H9 (cell line): ENCODE data around the gene TUFT1. TPM values are rescaled to one million over a fixed set of nuclear protein-coding genes. Genes with fewer than 3 reads are reported as not detected.

Source experiments
- DNase-seq: peaks from one replicate; pipeline ENCODE4 v3.0.0-alpha.2; 2017
- H2AFZ ChIP-seq: one replicate; pipeline ENCODE4 v1.6.1; 2013; ENCODE audit warnings: mild to moderate bottlenecking, low read length, control low read depth, moderate library complexity
- H2AK5ac ChIP-seq: 2 replicates; pipeline ENCODE4 v1.6.1; 2013; ENCODE audit warnings: low read length, control low read depth, mixed read lengths; ENCODE audit not compliant: insufficient read length
- H2BK120ac ChIP-seq: one replicate; pipeline ENCODE4 v1.6.1; 2013; ENCODE audit warnings: low read depth, mild to moderate bottlenecking, low read length, control low read depth, inconsistent platforms; ENCODE audit not compliant: poor library complexity, severe bottlenecking
- H2BK12ac ChIP-seq: 2 replicates; pipeline ENCODE4 v1.6.1; 2013; ENCODE audit warnings: low read length, control low read depth, mixed read lengths, low read depth; ENCODE audit not compliant: insufficient read length
- H2BK15ac ChIP-seq: 2 replicates; pipeline ENCODE4 v1.6.1; 2013; ENCODE audit warnings: low read depth, low read length, control low read depth
- H2BK20ac ChIP-seq: one replicate; pipeline ENCODE4 v1.6.1; 2013; ENCODE audit warnings: low read depth, mild to moderate bottlenecking, low read length, control low read depth, inconsistent platforms; ENCODE audit not compliant: poor library complexity, severe bottlenecking
- H2BK5ac ChIP-seq: 2 replicates; pipeline ENCODE4 v1.6.1; 2013; ENCODE audit warnings: low read length, control low read depth, mixed read lengths; ENCODE audit not compliant: insufficient read length
- H3K14ac ChIP-seq: 2 replicates; pipeline ENCODE4 v1.6.1; 2013; ENCODE audit warnings: low read length, control low read depth; ENCODE audit not compliant: insufficient read depth
- H3K18ac ChIP-seq: 2 replicates; pipeline ENCODE4 v1.6.1; 2013; ENCODE audit warnings: low read depth, mild to moderate bottlenecking, mixed read lengths, low read length, control low read depth; ENCODE audit not compliant: insufficient read length
- H3K23ac ChIP-seq: 2 replicates; pipeline ENCODE4 v1.6.1; 2013; ENCODE audit warnings: low read length, control low read depth, mixed read lengths, low read depth; ENCODE audit not compliant: insufficient read length
- H3K23me2 ChIP-seq: 2 replicates; pipeline ENCODE4 v1.6.1; 2013; ENCODE audit warnings: low read depth, mild to moderate bottlenecking, mixed read lengths, low read length, control low read depth; ENCODE audit not compliant: insufficient read length, poor library complexity, severe bottlenecking
- H3K27ac ChIP-seq: 2 replicates; pipeline ENCODE4 v1.5.1; 2013; ENCODE audit warnings: low read length, control low read depth, mixed read lengths, low read depth; ENCODE audit not compliant: insufficient read length
- H3K27me3 ChIP-seq: 2 replicates; pipeline ENCODE4 v1.6.1; 2013; ENCODE audit warnings: low read length, control low read depth, inconsistent platforms; ENCODE audit not compliant: insufficient read depth
- H3K4ac ChIP-seq: 2 replicates; pipeline ENCODE4 v1.6.1; 2013; ENCODE audit warnings: low read depth, mild to moderate bottlenecking, control low read depth, inconsistent platforms, low read length, moderate library complexity
- H3K4me1 ChIP-seq: 2 replicates; pipeline ENCODE4 v1.6.1; 2013; ENCODE audit warnings: low read length, control low read depth, inconsistent platforms; ENCODE audit not compliant: insufficient read depth
- H3K4me2 ChIP-seq: 2 replicates; pipeline ENCODE4 v1.6.1; 2013; ENCODE audit warnings: low read length, control low read depth, mixed read lengths; ENCODE audit not compliant: insufficient read length, insufficient read depth
- H3K56ac ChIP-seq: 2 replicates; pipeline ENCODE4 v1.6.1; 2013; ENCODE audit warnings: low read depth, mild to moderate bottlenecking, mixed read lengths, low read length, control low read depth; ENCODE audit not compliant: insufficient read length
- H3K79me1 ChIP-seq: 2 replicates; pipeline ENCODE4 v1.6.1; 2013; ENCODE audit warnings: low read depth, mild to moderate bottlenecking, moderate library complexity, low read length, control low read depth, inconsistent platforms; ENCODE audit not compliant: insufficient read depth, poor library complexity, severe bottlenecking
- H3K79me2 ChIP-seq: 2 replicates; pipeline ENCODE4 v1.6.1; 2013; ENCODE audit warnings: low read length, control low read depth, inconsistent platforms; ENCODE audit not compliant: insufficient read depth
- H3K9ac ChIP-seq: 2 replicates; pipeline ENCODE4 v1.6.1; 2013; ENCODE audit warnings: low read length, control low read depth, mixed read lengths; ENCODE audit not compliant: insufficient read length; ENCODE audit errors: extremely low read depth
- H3K9me3 ChIP-seq: one replicate; pipeline ENCODE4 v1.6.1; 2013; ENCODE audit warnings: low read depth, low read length, inconsistent platforms; ENCODE audit not compliant: control insufficient read depth
- H3T11ph ChIP-seq: one replicate; pipeline ENCODE4 v1.6.1; 2013; ENCODE audit warnings: mild to moderate bottlenecking, low read length, control low read depth, inconsistent platforms
- H4K20me1 ChIP-seq: one replicate; pipeline ENCODE4 v1.6.1; 2013; ENCODE audit not compliant: control insufficient read depth, insufficient read length, insufficient read depth
- H4K5ac ChIP-seq: 2 replicates; pipeline ENCODE4 v1.6.1; 2013; ENCODE audit warnings: low read depth, mild to moderate bottlenecking, mixed read lengths, low read length, control low read depth; ENCODE audit not compliant: insufficient read length
- H4K8ac ChIP-seq: replicated peaks from 2 replicates; pipeline ENCODE4 v1.6.1; 2013; ENCODE audit warnings: low read length, control low read depth, mixed read lengths, low read depth; ENCODE audit not compliant: insufficient read length
- H4K91ac ChIP-seq: 2 replicates; pipeline ENCODE4 v1.6.1; 2013; ENCODE audit warnings: low read depth, mild to moderate bottlenecking, moderate library complexity, mixed read lengths, low read length, control low read depth; ENCODE audit not compliant: insufficient read length
- H3K27ac Mint-ChIP-seq, 3 experiments: 2 replicates in 2 of 3; 3 replicates in 1 of 3; pipeline ENCODE4 v1.8.0; 2020 to 2021; ENCODE audit warnings: mixed read lengths in 3 of 3, mild to moderate bottlenecking in 1 of 3, moderate library complexity in 1 of 3
- H3K27me3 Mint-ChIP-seq: 2 replicates; pipeline ENCODE4 v1.8.0; 2021; ENCODE audit warnings: low read depth, mild to moderate bottlenecking, moderate library complexity, mixed read lengths
- H3K36me3 Mint-ChIP-seq, 3 experiments: 2 replicates in 2 of 3; 3 replicates in 1 of 3; pipeline ENCODE4 v1.8.0; 2020 to 2021; ENCODE audit warnings: low read depth in 3 of 3, mixed read lengths in 3 of 3; ENCODE audit not compliant: insufficient read depth in 1 of 3
- H3K4me1 Mint-ChIP-seq, 2 experiments: 2 replicates each; pipeline ENCODE4 v1.8.0; 2020; ENCODE audit warnings: mixed read lengths in 2 of 2
- H3K4me3 Mint-ChIP-seq, 2 experiments: 2 replicates in 1 of 2; 3 replicates in 1 of 2; pipeline ENCODE4 v1.8.0; 2020 to 2021; ENCODE audit warnings: mild to moderate bottlenecking in 2 of 2, mixed read lengths in 2 of 2, moderate library complexity in 1 of 2
- H3K9me3 Mint-ChIP-seq, 2 experiments: 2 replicates in 1 of 2; 3 replicates in 1 of 2; pipeline ENCODE4 v1.8.0; 2020; ENCODE audit warnings: mild to moderate bottlenecking in 2 of 2, mixed read lengths in 2 of 2, moderate library complexity in 1 of 2
- WGBS: extraction: QIAGEN DNeasy Blood & Tissue Kit; methylation state at CpG from one replicate; pipeline ENCODE4 v1.1.7; 2013; ENCODE audit warnings: missing lambda C conversion rate, low lambda C conversion rate, mixed read lengths; ENCODE audit not compliant: insufficient read length; ENCODE audit errors: extremely low coverage; 5-methylcytosine and 5-hydroxymethylcytosine counted together
- total RNA-seq: library from RNA; stranded (reverse); gene quantifications from 2 replicates; pipeline ENCODE4 v1.2.1, GENCODE V29; 2021
- TF ChIP-seq, protein P1 (sequence below): fragments of 200-600 bp; sonication (generic); conservative IDR thresholded peaks from 3 replicates; pipeline ENCODE4 v1.8.0; 2021; ENCODE audit warnings: antibody characterized with exemption, mild to moderate bottlenecking

The TUFT1 gene
- total RNA-seq, 1 experiment from 2014 or later, result 6.2 TPM

GRCh38 chr1:151510020-151510405, 30.1 kb upstream of the TUFT1 start:
- peak overlapping the region; percentile 82 for H3K27ac ChIP-seq

More at GRCh38 chr1:151510020-151510405, 30.1 kb upstream of the TUFT1 start:
- WGBS, result no CpG with 5 or more reads among the region's 9 CpGs
- H3T11ph ChIP-seq, result no peak overlapping the region
- H3K56ac ChIP-seq, result no peak overlapping the region
- Mint-ChIP-seq H3K4me3 (peak overlapping the region; percentile 89 to 91), H3K9me3 (no peaks in the 10 kb centered on the region), H3K27me3 (no peaks in the 10 kb centered on the region; the same call in 1 of the 2 replicates), H3K27ac (peak overlapping the region; percentile 97 to 98 (median 98)), H3K4me1 (peaks cover 37 to 38% of the 10 kb centered on the region in 2 experiments), H3K36me3 (no peaks in the 10 kb centered on the region; a peak in 2 of 7 replicates)
- no peaks in the 10 kb centered on the region for H3K79me1 ChIP-seq
- peak overlapping the region; percentile 87 for H3K4me2 ChIP-seq
- no peak overlapping the region for H2BK15ac ChIP-seq
- H2AK5ac ChIP-seq, result no peak overlapping the region
- DNase-seq, result peak; percentile 51
- no peak overlapping the region for H3K4ac ChIP-seq
- H3K4me1 ChIP-seq, result peaks cover 15% of the 10 kb centered on the region; the same call in 1 of the 2 replicates
- no peaks in the 10 kb centered on the region for H3K27me3 ChIP-seq
- no peak overlapping the region for H2BK120ac ChIP-seq
- peak overlapping the region; percentile 91 for H3K9ac ChIP-seq
- H4K91ac ChIP-seq, result no peak overlapping the region
- H2BK12ac ChIP-seq, result no peak overlapping the region
- TF ChIP-seq, protein P1, sequence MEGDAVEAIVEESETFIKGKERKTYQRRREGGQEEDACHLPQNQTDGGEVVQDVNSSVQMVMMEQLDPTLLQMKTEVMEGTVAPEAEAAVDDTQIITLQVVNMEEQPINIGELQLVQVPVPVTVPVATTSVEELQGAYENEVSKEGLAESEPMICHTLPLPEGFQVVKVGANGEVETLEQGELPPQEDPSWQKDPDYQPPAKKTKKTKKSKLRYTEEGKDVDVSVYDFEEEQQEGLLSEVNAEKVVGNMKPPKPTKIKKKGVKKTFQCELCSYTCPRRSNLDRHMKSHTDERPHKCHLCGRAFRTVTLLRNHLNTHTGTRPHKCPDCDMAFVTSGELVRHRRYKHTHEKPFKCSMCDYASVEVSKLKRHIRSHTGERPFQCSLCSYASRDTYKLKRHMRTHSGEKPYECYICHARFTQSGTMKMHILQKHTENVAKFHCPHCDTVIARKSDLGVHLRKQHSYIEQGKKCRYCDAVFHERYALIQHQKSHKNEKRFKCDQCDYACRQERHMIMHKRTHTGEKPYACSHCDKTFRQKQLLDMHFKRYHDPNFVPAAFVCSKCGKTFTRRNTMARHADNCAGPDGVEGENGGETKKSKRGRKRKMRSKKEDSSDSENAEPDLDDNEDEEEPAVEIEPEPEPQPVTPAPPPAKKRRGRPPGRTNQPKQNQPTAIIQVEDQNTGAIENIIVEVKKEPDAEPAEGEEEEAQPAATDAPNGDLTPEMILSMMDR, result no peak
- H2BK20ac ChIP-seq, result no peak overlapping the region
- H3K23ac ChIP-seq, result no peak overlapping the region
- H3K14ac ChIP-seq, result no peak overlapping the region
- H3K18ac ChIP-seq, result no peak overlapping the region
- no peak overlapping the region for H2BK5ac ChIP-seq
- peaks cover 21% of the 10 kb centered on the region for H3K23me2 ChIP-seq
- no peaks in the 10 kb centered on the region for H3K79me2 ChIP-seq
- no peak overlapping the region for H2AFZ ChIP-seq
- no peak overlapping the region for H4K5ac ChIP-seq
- no peaks in the 10 kb centered on the region for H3K9me3 ChIP-seq
- no peaks in the 10 kb centered on the region for H4K20me1 ChIP-seq
- H4K8ac ChIP-seq, result no peak overlapping the region
